ENCODE results near the gene MBOAT2. TPM values are rescaled to one million over a fixed set of nuclear protein-coding genes. Genes with fewer than 3 reads are reported as not detected.

MBOAT2 gene
- total RNA-seq, 1 donor from 2014 or later: 5.3 TPM

- Histone ChIP-seq H3K36me3 (no peaks in the 10 kb centered on the region), H3K27me3 (ENCODE audit: low read depth) (peaks cover 20% of the 10 kb centered on the region), H3K27ac (replicated peaks) (no peak overlapping the region), H3K4me3 (no peak overlapping the region), H3K9me3 (replicated peaks) (no peaks in the 10 kb centered on the region), H3K4me1 (no peaks in the 10 kb centered on the region)
- TF ChIP-seq CTCF (IDR thresholded peaks at IDR 0.05; ENCODE audit: borderline replicate concordance): no peak
- DNase-seq: no peak
- intact Hi-C loops (cut with micrococcal nuclease): no loop called here
Observed at GRCh38 chr2:8849327-8849726, 154.2 kb downstream of the MBOAT2 start.

DNA sequence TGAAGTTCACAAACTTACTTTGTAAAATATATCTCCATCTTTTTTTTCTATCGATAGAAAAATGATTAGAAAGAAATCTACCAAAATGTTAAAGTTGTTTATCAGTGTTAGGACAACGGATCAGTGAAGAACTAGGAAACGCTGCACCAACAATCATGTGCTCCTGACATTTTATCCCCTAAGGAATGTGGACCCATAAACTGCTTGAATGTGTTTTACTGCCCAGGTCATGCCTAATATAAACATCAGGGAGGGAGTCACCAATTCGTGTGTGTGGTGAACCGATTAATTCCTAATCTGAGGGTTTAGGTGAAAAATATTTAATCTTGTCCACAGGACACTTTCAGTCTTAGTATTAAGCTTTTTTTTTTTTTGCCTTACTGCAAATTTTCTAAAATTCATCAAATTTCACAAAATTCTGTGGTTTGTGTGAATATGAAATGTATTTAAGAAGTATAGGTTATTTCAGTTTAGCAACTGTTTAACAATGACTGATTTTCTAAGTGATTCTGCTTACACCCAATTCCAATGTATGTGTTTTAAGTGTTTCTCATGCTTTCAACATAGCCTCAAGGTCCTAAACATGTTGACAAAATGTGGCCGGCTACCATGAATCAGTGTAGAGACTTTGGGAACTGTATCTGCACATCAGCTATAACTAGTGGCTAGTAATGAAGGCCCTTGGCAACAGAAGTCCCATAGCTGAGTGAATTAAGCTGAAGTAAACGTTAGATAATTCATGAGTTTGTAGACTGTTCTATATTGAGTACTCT lies 155.0 kb downstream of the MBOAT2 start:
- H3K9me3 ChIP-seq (replicated peaks): no peaks in the 10 kb centered on the region
- DNase-seq: no peak
- TF ChIP-seq CTCF (IDR thresholded peaks at IDR 0.05; ENCODE audit: borderline replicate concordance): no peak
- no peak overlapping the region for H3K4me3 ChIP-seq
- H3K36me3 ChIP-seq: no peaks in the 10 kb centered on the region
- intact Hi-C loops (cut with micrococcal nuclease): no loop called here
- no peaks in the 10 kb centered on the region for H3K4me1 ChIP-seq
- peaks cover 20% of the 10 kb centered on the region for H3K27me3 ChIP-seq (ENCODE audit: low read depth)
- H3K27ac ChIP-seq (replicated peaks): no peak overlapping the region

DNA sequence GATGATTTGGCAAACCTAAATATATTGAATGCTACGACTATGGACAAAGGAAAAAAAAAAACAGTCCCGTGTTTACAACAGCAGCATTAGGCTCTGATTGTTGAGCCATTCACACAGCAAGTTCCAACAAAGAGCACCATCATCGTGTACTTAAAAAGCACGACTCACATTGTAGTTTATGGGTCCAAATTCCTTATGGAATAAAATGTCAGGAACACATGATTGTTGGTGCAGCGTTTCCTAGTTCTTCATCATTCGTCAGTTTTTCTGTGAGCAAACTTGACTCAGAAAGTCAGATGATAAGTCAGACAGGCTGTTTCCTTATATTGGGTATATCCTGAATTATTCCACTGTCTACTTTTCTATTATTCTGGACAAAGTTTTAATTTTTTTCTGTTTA lies 156.1 kb downstream of the MBOAT2 start:
- H3K9me3 ChIP-seq (replicated peaks): no peaks in the 10 kb centered on the region
- no peak for TF ChIP-seq CTCF (IDR thresholded peaks at IDR 0.05; ENCODE audit: borderline replicate concordance)
- H3K27me3 ChIP-seq (ENCODE audit: low read depth): peaks cover 20% of the 10 kb centered on the region
- no peak overlapping the region for H3K27ac ChIP-seq (replicated peaks)
- H3K4me1 ChIP-seq: no peaks in the 10 kb centered on the region
- DNase-seq: no peak
- intact Hi-C loops (cut with micrococcal nuclease): no loop called here
- H3K36me3 ChIP-seq: no peaks in the 10 kb centered on the region
- H3K4me3 ChIP-seq: no peak overlapping the region

- no peak overlapping the region for H3K4me3 ChIP-seq
- H3K4me1 ChIP-seq: peaks cover 9% of the 10 kb centered on the region
- H3K27ac ChIP-seq (replicated peaks): no peak overlapping the region
- peaks cover 15% of the 10 kb centered on the region for H3K27me3 ChIP-seq (ENCODE audit: low read depth)
- intact Hi-C loops (cut with micrococcal nuclease): no loop called here
- H3K9me3 ChIP-seq (replicated peaks): no peaks in the 10 kb centered on the region
- TF ChIP-seq CTCF (IDR thresholded peaks at IDR 0.05; ENCODE audit: borderline replicate concordance): no peak
- H3K36me3 ChIP-seq: no peaks in the 10 kb centered on the region
- DNase-seq: no peak
Observed at GRCh38 chr2:8841932-8842331, 161.6 kb downstream of the MBOAT2 start.

DNA sequence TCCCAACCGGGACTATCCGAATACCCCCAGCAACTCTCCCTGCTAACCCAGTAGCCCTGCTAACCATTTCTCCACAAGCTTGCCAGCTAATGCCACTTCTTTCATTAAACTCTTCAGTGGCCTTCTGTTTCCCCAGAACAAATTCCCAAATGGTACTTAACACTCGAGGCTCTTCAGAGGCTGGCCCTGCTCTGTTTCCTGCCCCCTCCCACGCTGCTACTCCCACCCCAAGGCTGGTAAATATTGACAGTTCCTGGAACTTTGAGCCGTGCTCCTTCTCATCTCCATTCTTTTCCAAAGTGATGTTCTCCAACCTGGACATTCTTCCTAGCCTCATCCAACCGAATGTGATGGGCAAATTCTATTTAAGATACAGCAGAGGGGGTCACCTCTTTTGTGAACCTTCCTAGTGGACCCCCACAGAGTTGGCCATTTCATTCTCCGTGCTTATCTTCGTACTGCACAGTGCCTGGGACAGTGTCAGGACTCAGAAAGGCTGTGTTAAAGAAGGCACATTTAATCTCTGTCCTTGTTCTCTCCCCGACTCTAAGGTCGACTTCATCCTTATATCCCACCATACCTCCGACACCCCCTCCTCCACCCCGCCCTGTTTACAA lies 162.9 kb downstream of the MBOAT2 start:
- no peak for DNase-seq
- Histone ChIP-seq H3K4me3 (no peak overlapping the region), H3K36me3 (no peaks in the 10 kb centered on the region), H3K27ac (replicated peaks) (no peak overlapping the region), H3K27me3 (ENCODE audit: low read depth) (peaks cover 4% of the 10 kb centered on the region), H3K9me3 (replicated peaks) (no peaks in the 10 kb centered on the region), H3K4me1 (peaks cover 23% of the 10 kb centered on the region)
- TF ChIP-seq CTCF (IDR thresholded peaks at IDR 0.05; ENCODE audit: borderline replicate concordance): no peak
- intact Hi-C loops (cut with micrococcal nuclease): no loop called here

Data from left ventricle myocardium inferior (tissue), 1 donor.